DOHH2 (cell line): ENCODE results near the gene COL5A1.

Experiments used
- CTCF ChIP-seq: fragments of 200-600 bp; sonication (generic); IDR thresholded peaks from one replicate; pipeline ENCODE4 v1.5.1; 2014; ENCODE audit warnings: antibody characterized with exemption, mild to moderate bottlenecking, low read depth, low read length; ENCODE audit not compliant: poor library complexity, severe bottlenecking
- EZH2phosphoT487 ChIP-seq: fragments of 200-600 bp; sonication (generic); IDR thresholded peaks from 2 replicates; pipeline ENCODE4 v1.6.1; 2017; ENCODE audit warnings: borderline replicate concordance, mild to moderate bottlenecking, antibody characterized with exemption, low read length, moderate library complexity, mixed read lengths

- TF ChIP-seq CTCF = no peak
- TF ChIP-seq EZH2phosphoT487 = no peak
Observed at GRCh38 chr9:134836406-134836970, 194.9 kb downstream of the COL5A1 start.
